PC-9 (cell line): Measurements from ENCODE around the gene SDK2. TPM values are rescaled to one million over a fixed set of nuclear protein-coding genes. Genes with fewer than 3 reads are reported as not detected.

Experiments used
- BruUV-seq: library from RNA; stranded (reverse); fragments of 400-500 nt; replicated peaks from 2 replicates; lab custom pipeline; 2021; lab: Mats Ljungman, UMichigan
- CTCF ChIA-PET: fragments of 300-600 bp; sonication (Branson Sonifier 250); formaldehyde crosslinking; loops from one replicate; lab custom pipeline; 2022; ENCODE audit warnings: antibody characterized with exemption; lab: Charles Lee
- POLR2A ChIA-PET: fragments of 300-600 bp; sonication (Branson Sonifier 250); formaldehyde crosslinking; loops from one replicate; lab custom pipeline; 2022; ENCODE audit warnings: antibody characterized with exemption; ENCODE audit not compliant: unreplicated experiment; lab: Charles Lee
- DNase-seq, 2 experiments: peaks; one replicate each; pipeline versions ENCODE4 v3.0.0 to v3.0.0-alpha.2; 2015 to 2022; ENCODE audit warnings: mixed read lengths in 1 of 2
- H2AFZ ChIP-seq: fragments of 200-600 bp; sonication (generic); 2 replicates; pipeline ENCODE4 v1.8.1; 2017; ENCODE audit warnings: antibody characterized with exemption
- H3F3A ChIP-seq: fragments of 200-600 bp; sonication (generic); 2 replicates; pipeline ENCODE4 v1.8.1; 2017; ENCODE audit warnings: antibody characterized with exemption, mild to moderate bottlenecking, low read depth; ENCODE audit not compliant: insufficient read depth
- H3K27ac ChIP-seq: fragments of 200-600 bp; sonication (generic); 2 replicates; pipeline ENCODE4 v1.6.1; 2016; ENCODE audit warnings: mixed run types
- H3K27me3 ChIP-seq: fragments of 200-600 bp; sonication (generic); 2 replicates; pipeline ENCODE4 v1.6.1; 2016; ENCODE audit warnings: low read depth, mixed run types; ENCODE audit not compliant: insufficient read depth
- H3K36me3 ChIP-seq: fragments of 200-600 bp; sonication (generic); 2 replicates; pipeline ENCODE4 v1.6.1; 2016; ENCODE audit warnings: low read depth, mixed run types
- H3K4me1 ChIP-seq: fragments of 200-600 bp; sonication (generic); replicated peaks from 2 replicates; pipeline ENCODE4 v1.6.1; 2016; ENCODE audit warnings: mixed run types; ENCODE audit not compliant: insufficient read depth
- H3K4me2 ChIP-seq: fragments of 200-600 bp; sonication (generic); 2 replicates; pipeline ENCODE4 v1.6.1; 2017; ENCODE audit warnings: mixed run types
- H3K4me3 ChIP-seq: fragments of 200-600 bp; sonication (generic); 2 replicates; pipeline ENCODE4 v1.6.1; 2016; ENCODE audit warnings: mixed run types
- H3K79me2 ChIP-seq: fragments of 200-600 bp; sonication (generic); 2 replicates; pipeline ENCODE4 v1.6.1; 2017; ENCODE audit warnings: low read depth, mixed run types
- H3K9me2 ChIP-seq: fragments of 200-600 bp; sonication (generic); 2 replicates; pipeline ENCODE4 v1.8.1; 2017; ENCODE audit warnings: mild to moderate bottlenecking; ENCODE audit not compliant: insufficient read depth
- H3K9me3 ChIP-seq: fragments of 200-600 bp; sonication (generic); 2 replicates; pipeline ENCODE4 v1.8.1; 2016; ENCODE audit warnings: low read depth; ENCODE audit not compliant: insufficient read depth
- H4K20me1 ChIP-seq: fragments of 200-600 bp; sonication (generic); 2 replicates; pipeline ENCODE4 v1.8.1; 2017; ENCODE audit not compliant: insufficient read depth
- CTCF ChIP-seq: fragments of 200-600 bp; sonication (generic); conservative IDR thresholded peaks from 2 replicates; pipeline ENCODE4 v1.6.1; 2017; ENCODE audit warnings: mixed run types, antibody characterized with exemption, mild to moderate bottlenecking, moderate library complexity
- EZH2 ChIP-seq: fragments of 200-600 bp; sonication (generic); IDR thresholded peaks from 2 replicates; pipeline ENCODE4 v1.8.0; 2017; ENCODE audit warnings: antibody characterized with exemption, low read depth
- intact Hi-C: fragments of 100-400 bp; cut with micrococcal nuclease; formaldehyde crosslinking; loops from one replicate; pipeline ENCODE4 v1.10.0; 2022; ENCODE audit not compliant: unreplicated experiment
- total RNA-seq: library from RNA; stranded (reverse); gene quantifications from 2 replicates; pipeline ENCODE4 v1.2.3, GENCODE V29; 2021

Gene SDK2
- total RNA-seq, 1 experiment from 2014 or later = 0.04 TPM

- Histone ChIP-seq H3K9me3 (no peaks in the 10 kb centered on the region), H3K36me3 (no peaks in the 10 kb centered on the region), H3K79me2 (no peaks in the 10 kb centered on the region), H3K27me3 (peaks cover 94% of the 10 kb centered on the region), H3K4me3 (no peak overlapping the region), H2AFZ (no peak overlapping the region), H4K20me1 (no peaks in the 10 kb centered on the region), H3K27ac (no peak overlapping the region), H3K4me1 (no peaks in the 10 kb centered on the region), H3K4me2 (no peak overlapping the region), H3F3A (no peaks in the 10 kb centered on the region), H3K9me2 (no peaks in the 10 kb centered on the region)
- DNase-seq = no peak
- no TSS peak for BruUV-seq
- no peak for TF ChIP-seq CTCF
- no peak for TF ChIP-seq EZH2
- ChIA-PET POLR2A (no interaction called here), CTCF (no interaction called here)
- intact Hi-C loops = no loop called here
Observed at GRCh38 chr17:73559532-73559931, 84.7 kb downstream of the SDK2 start.

- POLR2A ChIA-PET = no interaction called here
- BruUV-seq = no TSS peak
- no peak for DNase-seq
- no peaks in the 10 kb centered on the region for H3K36me3 ChIP-seq
- no peak for TF ChIP-seq EZH2
- no peak for TF ChIP-seq CTCF
- H3K27me3 ChIP-seq = peaks cover 95% of the 10 kb centered on the region
- H3F3A ChIP-seq = no peaks in the 10 kb centered on the region
- H3K9me3 ChIP-seq = no peaks in the 10 kb centered on the region
- H3K4me2 ChIP-seq = no peak overlapping the region
- no peaks in the 10 kb centered on the region for H3K79me2 ChIP-seq
- no peak overlapping the region for H3K4me3 ChIP-seq
- no peak overlapping the region for H3K27ac ChIP-seq
- CTCF ChIA-PET = no interaction called here
- no peaks in the 10 kb centered on the region for H4K20me1 ChIP-seq
- no peaks in the 10 kb centered on the region for H3K9me2 ChIP-seq
- intact Hi-C loops = no loop called here
- no peak overlapping the region for H2AFZ ChIP-seq
- H3K4me1 ChIP-seq = no peaks in the 10 kb centered on the region
Observed at GRCh38 chr17:73555199-73555960, 88.9 kb downstream of the SDK2 start.

GRCh38 chr17:73554498-73554897, 89.7 kb downstream of the SDK2 start:
- H4K20me1 ChIP-seq = no peaks in the 10 kb centered on the region
- no peaks in the 10 kb centered on the region for H3K79me2 ChIP-seq
- BruUV-seq = no TSS peak
- ChIA-PET CTCF (no interaction called here), POLR2A (no interaction called here)
- TF ChIP-seq EZH2 = no peak
- H3K4me3 ChIP-seq = no peak overlapping the region
- no peaks in the 10 kb centered on the region for H3K36me3 ChIP-seq
- H3K9me3 ChIP-seq = no peaks in the 10 kb centered on the region
- no peak overlapping the region for H3K27ac ChIP-seq
- no peaks in the 10 kb centered on the region for H3K4me1 ChIP-seq
- no peak overlapping the region for H3K4me2 ChIP-seq
- H3K9me2 ChIP-seq = no peaks in the 10 kb centered on the region
- no peak overlapping the region for H2AFZ ChIP-seq
- no peak for DNase-seq
- intact Hi-C loops = no loop called here
- H3F3A ChIP-seq = no peaks in the 10 kb centered on the region
- peaks cover 96% of the 10 kb centered on the region for H3K27me3 ChIP-seq

GRCh38 chr17:73553311-73553710, 90.9 kb downstream of the SDK2 start:
- H3K27me3 ChIP-seq = peaks cover 96% of the 10 kb centered on the region
- BruUV-seq = no TSS peak
- H3K4me1 ChIP-seq = no peaks in the 10 kb centered on the region
- DNase-seq = no peak
- H3F3A ChIP-seq = no peaks in the 10 kb centered on the region
- no peaks in the 10 kb centered on the region for H3K79me2 ChIP-seq
- H3K27ac ChIP-seq = no peak overlapping the region
- no peaks in the 10 kb centered on the region for H4K20me1 ChIP-seq
- POLR2A ChIA-PET = no interaction called here
- H3K4me2 ChIP-seq = no peak overlapping the region
- H3K9me3 ChIP-seq = no peaks in the 10 kb centered on the region
- no peak for TF ChIP-seq EZH2
- TF ChIP-seq CTCF = no peak
- H3K4me3 ChIP-seq = no peak overlapping the region
- intact Hi-C loops = no loop called here
- no peaks in the 10 kb centered on the region for H3K36me3 ChIP-seq
- H3K9me2 ChIP-seq = no peaks in the 10 kb centered on the region
- no peak overlapping the region for H2AFZ ChIP-seq
- CTCF ChIA-PET = no interaction called here
